ENCODE data around the gene SEMA5A. TPM values are rescaled to one million over a fixed set of nuclear protein-coding genes. Genes with fewer than 3 reads are reported as not detected.

The SEMA5A gene
- total and polyA plus RNA-seq, 2 donors (not counting 1 experiment from before 2014, with no cell fraction given), result not detected

GRCh38 chr5:9226016-9226536, 319.8 kb downstream of the SEMA5A start:
- WGBS (ENCODE audit: insufficient coverage), result 43% methylated on average over 1 of the region's 2 CpGs
- Mint-ChIP-seq H3K4me3 (no peak overlapping the region), H3K27me3 (no peaks in the 10 kb centered on the region), H3K27ac (no peak overlapping the region), H3K9me3 (ENCODE audit: insufficient read depth) (no peaks in the 10 kb centered on the region), H3K4me1 (no peaks in the 10 kb centered on the region)
- ChIA-PET POLR2A (no interaction called here), CTCF (no interaction called here)
- intact Hi-C loops (cut with micrococcal nuclease), result no loop called here
- Histone ChIP-seq H3K9me3 (ENCODE audit: control extremely low read depth in 1 of 3, control insufficient read depth in 2 of 3, insufficient read depth in 1 of 3, low read length in 2 of 3) (peaks cover 0 to 7% (median 0%) of the 10 kb centered on the region in 3 donors), H3K27me3 (replicated peaks in 1 of 4; ENCODE audit: control extremely low read depth in 1 of 4, control insufficient read depth in 3 of 4, insufficient read depth in 4 of 4, low read length in 3 of 4) (no peaks in the 10 kb centered on the region), H3K27ac (ENCODE audit: low read length in 2 of 2) (no peak overlapping the region), H3K4me2 (replicated peaks; ENCODE audit: low read depth, low read length, poor library complexity, severe bottlenecking) (no peak overlapping the region), H3K4me3 (ENCODE audit: control extremely low read depth in 1 of 5, extremely low read depth in 1 of 5, insufficient read depth in 1 of 5, low read depth in 2 of 5, low read length in 4 of 5) (no peak overlapping the region), H3K4me1 (ENCODE audit: control insufficient read depth in 2 of 2, insufficient read depth in 2 of 2, low read length in 2 of 2) (no peaks in the 10 kb centered on the region), H3K36me3 (replicated peaks in 1 of 2; ENCODE audit: control extremely low read depth in 1 of 2, control insufficient read depth in 1 of 2, extremely low read depth in 1 of 2, insufficient read depth in 2 of 2, low read length in 1 of 2) (no peaks in the 10 kb centered on the region), H4K20me1 (ENCODE audit: control insufficient read depth, insufficient read depth, low read length, poor library complexity, severe bottlenecking) (no peaks in the 10 kb centered on the region), H2AFZ (ENCODE audit: insufficient read depth, low read depth, low read length, poor library complexity, severe bottlenecking) (no peak overlapping the region), H3K79me2 (ENCODE audit: control insufficient read depth, insufficient read depth, low read length) (no peaks in the 10 kb centered on the region), H3K9ac (ENCODE audit: low read length) (no peak overlapping the region)
- TF ChIP-seq CTCF (IDR thresholded peaks at IDR 0.05) (no peak), EZH2 (IDR thresholded peaks at IDR 0.05; ENCODE audit: borderline replicate concordance, insufficient read depth, low read depth, low read length, poor library complexity, severe bottlenecking) (no peak)
- no peak for ATAC-seq (ENCODE audit: low read depth)
- no peak for DNase-seq

GRCh38 chr5:9222054-9222976, 323.6 kb downstream of the SEMA5A start:
- Mint-ChIP-seq H3K9me3 (ENCODE audit: insufficient read depth) (no peaks in the 10 kb centered on the region), H3K27me3 (no peaks in the 10 kb centered on the region), H3K27ac (no peak overlapping the region), H3K4me1 (no peaks in the 10 kb centered on the region), H3K4me3 (no peak overlapping the region)
- no peaks in the 10 kb centered on the region for H3K79me2 ChIP-seq (ENCODE audit: control insufficient read depth, insufficient read depth, low read length)
- H3K9ac ChIP-seq (ENCODE audit: low read length), result no peak overlapping the region
- ATAC-seq (ENCODE audit: low read depth), result no peak
- H3K9me3 ChIP-seq (ENCODE audit: control extremely low read depth in 1 of 3, control insufficient read depth in 2 of 3, insufficient read depth in 1 of 3, low read length in 2 of 3), result peaks cover 0 to 4% (median 0%) of the 10 kb centered on the region in 3 donors
- no peaks in the 10 kb centered on the region for H3K4me1 ChIP-seq (ENCODE audit: control insufficient read depth in 2 of 2, insufficient read depth in 2 of 2, low read length in 2 of 2)
- H3K4me3 ChIP-seq (ENCODE audit: control extremely low read depth in 1 of 5, extremely low read depth in 1 of 5, insufficient read depth in 1 of 5, low read depth in 2 of 5, low read length in 4 of 5), result no peak overlapping the region
- no peaks in the 10 kb centered on the region for H3K27me3 ChIP-seq (replicated peaks in 1 of 4; ENCODE audit: control extremely low read depth in 1 of 4, control insufficient read depth in 3 of 4, insufficient read depth in 4 of 4, low read length in 3 of 4)
- no peak overlapping the region for H2AFZ ChIP-seq (ENCODE audit: insufficient read depth, low read depth, low read length, poor library complexity, severe bottlenecking)
- WGBS (ENCODE audit: insufficient coverage), result 78% methylated on average over 5 of the region's 7 CpGs
- H3K36me3 ChIP-seq (replicated peaks in 1 of 2; ENCODE audit: control extremely low read depth in 1 of 2, control insufficient read depth in 1 of 2, extremely low read depth in 1 of 2, insufficient read depth in 2 of 2, low read length in 1 of 2), result no peaks in the 10 kb centered on the region
- TF ChIP-seq CTCF (IDR thresholded peaks at IDR 0.05) (no peak), EZH2 (IDR thresholded peaks at IDR 0.05; ENCODE audit: borderline replicate concordance, insufficient read depth, low read depth, low read length, poor library complexity, severe bottlenecking) (no peak)
- ChIA-PET CTCF (no interaction called here), POLR2A (no interaction called here)
- intact Hi-C loops (cut with micrococcal nuclease), result no loop called here
- no peak overlapping the region for H3K27ac ChIP-seq (ENCODE audit: low read length in 2 of 2)
- DNase-seq, result no peak
- H3K4me2 ChIP-seq (replicated peaks; ENCODE audit: low read depth, low read length, poor library complexity, severe bottlenecking), result no peak overlapping the region
- no peaks in the 10 kb centered on the region for H4K20me1 ChIP-seq (ENCODE audit: control insufficient read depth, insufficient read depth, low read length, poor library complexity, severe bottlenecking)

All from B cell (primary cell).